Tibial artery (tissue), 4 donors: Measurements from ENCODE around the gene KCNE1.

Experiments used
- DNase-seq, 2 donors: peaks; one replicate each; pipeline ENCODE4 v3.0.0-alpha.2; 2019
- H3K27ac ChIP-seq, 2 donors: fragments of 200-600 bp; sonication (generic) in 1 of 2; 1 replicate in 1 of 2; 2 replicates in 1 of 2; pipeline ENCODE4 v1.5.1; 2018 to 2019; ENCODE audit warnings: mild to moderate bottlenecking in 1 of 2
- H3K27me3 ChIP-seq, 2 donors: fragments of 200-600 bp; sonication (generic) in 1 of 2; one replicate each; pipeline versions ENCODE4 v1.5.1 to v1.6.0; 2016 to 2019
- H3K36me3 ChIP-seq, 3 donors: fragments of 200-600 bp; sonication (generic) in 2 of 3; one replicate each; pipeline ENCODE4 v1.5.1; 2016 to 2019; ENCODE audit warnings: mild to moderate bottlenecking in 2 of 3
- H3K4me1 ChIP-seq, 4 donors: fragments of 200-600 bp; sonication (generic) in 2 of 4; 1 replicate in 3 of 4; 2 replicates in 1 of 4; pipeline ENCODE4 v1.5.1; 2016 to 2019
- H3K4me3 ChIP-seq, 2 donors: fragments of 200-600 bp; sonication (generic) in 1 of 2; 1 replicate in 1 of 2; 2 replicates in 1 of 2; pipeline ENCODE4 v1.5.1; 2018 to 2019; ENCODE audit warnings: mild to moderate bottlenecking in 2 of 2
- H3K9me3 ChIP-seq, 3 donors: fragments of 200-600 bp; sonication (generic) in 1 of 3; one replicate each; pipeline ENCODE4 v1.5.1; 2016 to 2019
- CTCF ChIP-seq, 2 experiments: fragments of 200-600 bp in 1 of 2; fragments of 450-650 bp in 1 of 2; IDR thresholded peaks; one replicate each; pipeline ENCODE4 v1.5.1; 2017 to 2019; ENCODE audit warnings: antibody characterized with exemption in 2 of 2, mild to moderate bottlenecking in 1 of 2, moderate library complexity in 1 of 2
- intact Hi-C: fragments of 100-400 bp; cut with DNase I; formaldehyde crosslinking; loops from one replicate; pipeline ENCODE4 v1.15.0; 2023; ENCODE audit warnings: low total_unique reads

Gene KCNE1

GRCh38 chr21:34511181-34511580 is 829 bp downstream of the KCNE1 start:
- no peak for DNase-seq
- no peak overlapping the region for H3K4me3 ChIP-seq
- intact Hi-C loops, result no loop called here
- TF ChIP-seq CTCF (IDR thresholded peaks at IDR 0.05), result no peak
- no peaks in the 10 kb centered on the region for H3K27me3 ChIP-seq
- no peak overlapping the region for H3K27ac ChIP-seq
- H3K9me3 ChIP-seq, result no peaks in the 10 kb centered on the region
- peaks cover 0 to 4% (median 0%) of the 10 kb centered on the region in 3 donors for H3K36me3 ChIP-seq
- H3K4me1 ChIP-seq, result peaks cover 0 to 3% (median 0%) of the 10 kb centered on the region in 4 donors

- peak; percentile 70 to 89 for TF ChIP-seq CTCF (IDR thresholded peaks at IDR 0.05)
- Histone ChIP-seq H3K4me1 (peaks cover 0 to 3% (median 0%) of the 10 kb centered on the region in 4 donors), H3K4me3 (peak overlapping the region in 1 of 2 donors; percentile 2), H3K27ac (no peak overlapping the region), H3K36me3 (no peaks in the 10 kb centered on the region), H3K9me3 (no peaks in the 10 kb centered on the region), H3K27me3 (no peaks in the 10 kb centered on the region)
- intact Hi-C loops, result no loop called here
- peak; percentile 67 to 86 for DNase-seq
Observed at GRCh38 chr21:34510148-34511142, 1.6 kb downstream of the KCNE1 start.

- Histone ChIP-seq H3K27me3 (no peaks in the 10 kb centered on the region), H3K36me3 (no peaks in the 10 kb centered on the region), H3K4me1 (peaks cover 0 to 3% (median 0%) of the 10 kb centered on the region in 4 donors), H3K27ac (no peak overlapping the region), H3K4me3 (no peak overlapping the region), H3K9me3 (no peaks in the 10 kb centered on the region)
- no peak for DNase-seq
- intact Hi-C loops, result no loop called here
- TF ChIP-seq CTCF (IDR thresholded peaks at IDR 0.05), result peak in 1 of 2 experiments; percentile 9
Observed at GRCh38 chr21:34509151-34509550, 2.9 kb downstream of the KCNE1 start.

- H3K36me3 ChIP-seq, result no peaks in the 10 kb centered on the region
- intact Hi-C loops, result no loop called here
- TF ChIP-seq CTCF (IDR thresholded peaks at IDR 0.05), result no peak
Observed at GRCh38 chr21:34504595-34504994, 7.4 kb downstream of the KCNE1 start.

GRCh38 chr21:34502480-34503106 is 9.4 kb downstream of the KCNE1 start:
- H3K27ac ChIP-seq, result no peak overlapping the region
- H3K9me3 ChIP-seq, result peaks cover 0 to 12% (median 7%) of the 10 kb centered on the region in 3 donors
- no peaks in the 10 kb centered on the region for H3K4me1 ChIP-seq
- intact Hi-C loops, result no loop called here
- no peaks in the 10 kb centered on the region for H3K27me3 ChIP-seq
- no peak overlapping the region for H3K4me3 ChIP-seq
- TF ChIP-seq CTCF (IDR thresholded peaks at IDR 0.05), result no peak
- no peak for DNase-seq
- no peaks in the 10 kb centered on the region for H3K36me3 ChIP-seq

More at GRCh38 chr21:34504595-34504994, 7.4 kb downstream of the KCNE1 start:
- H3K27ac ChIP-seq, result no peak overlapping the region
- no peak for DNase-seq
- no peaks in the 10 kb centered on the region for H3K4me1 ChIP-seq
- H3K9me3 ChIP-seq, result no peaks in the 10 kb centered on the region
- no peaks in the 10 kb centered on the region for H3K27me3 ChIP-seq
- no peak overlapping the region for H3K4me3 ChIP-seq
